ENCODE data around the gene POLD2.

POLD2 gene

GRCh38 chr7:44100458-44101302, 22.7 kb downstream of the POLD2 start:
- DNase-seq, result no peak

- no peak for DNase-seq
Observed at GRCh38 chr7:44099669-44100068, 23.7 kb downstream of the POLD2 start.

GRCh38 chr7:44098092-44099068, 25.0 kb downstream of the POLD2 start:
- no peak for DNase-seq

GRCh38 chr7:44097064-44097932, 26.1 kb downstream of the POLD2 start:
- no peak for DNase-seq

GRCh38 chr7:44096326-44096881, 26.9 kb downstream of the POLD2 start:
- DNase-seq, result no peak

GRCh38 chr7:44095781-44096180, 27.6 kb downstream of the POLD2 start:
- no peak for DNase-seq

GRCh38 chr7:44094883-44095592, 28.3 kb downstream of the POLD2 start:
- DNase-seq, result no peak

- DNase-seq, result no peak
Observed at GRCh38 chr7:44094365-44094764, 29.0 kb downstream of the POLD2 start.

- DNase-seq, result no peak
Observed at GRCh38 chr7:44093102-44093641, 30.2 kb downstream of the POLD2 start.

GRCh38 chr7:44087911-44088838, 35.2 kb downstream of the POLD2 start:
- peak in 1 of 2 experiments; percentile 37 for DNase-seq

- DNase-seq, result no peak
Observed at GRCh38 chr7:44086627-44087026, 36.7 kb downstream of the POLD2 start.

GRCh38 chr7:44085546-44085945, 37.8 kb downstream of the POLD2 start:
- DNase-seq, result no peak

GRCh38 chr7:44084701-44085100, 38.6 kb downstream of the POLD2 start:
- no peak for DNase-seq

GRCh38 chr7:44083796-44084195, 39.6 kb downstream of the POLD2 start:
- DNase-seq, result no peak

- peak; percentile 97 to 99 for DNase-seq
Observed at GRCh38 chr7:44082541-44083207, 40.7 kb downstream of the POLD2 start.

- DNase-seq, result no peak
Observed at GRCh38 chr7:44081266-44081748, 42.0 kb downstream of the POLD2 start.

GRCh38 chr7:44080686-44081265, 42.6 kb downstream of the POLD2 start:
- DNase-seq, result no peak

- no peak for DNase-seq
Observed at GRCh38 chr7:44080118-44080517, 43.2 kb downstream of the POLD2 start.
